H7 (cell line): ENCODE measurements around the gene DIPK1B. TPM values are rescaled to one million over a fixed set of nuclear protein-coding genes. Genes with fewer than 3 reads are reported as not detected.

Experiments
- DNase-seq: peaks from one replicate; pipeline ENCODE4 v3.0.0; 2012
- H3K27me3 ChIP-seq: 2 replicates; pipeline ENCODE4 v1.6.0; 2011; ENCODE audit warnings: mild to moderate bottlenecking, low read length; ENCODE audit not compliant: control insufficient read depth, insufficient read depth
- H3K36me3 ChIP-seq: replicated peaks from 2 replicates; pipeline ENCODE4 v1.5.1; 2011; ENCODE audit warnings: low read length; ENCODE audit not compliant: control insufficient read depth, insufficient read depth
- H3K4me3 ChIP-seq: 2 replicates; pipeline ENCODE4 v1.5.1; 2011; ENCODE audit warnings: low read depth, mild to moderate bottlenecking, control low read depth, low read length, moderate library complexity; ENCODE audit not compliant: insufficient read depth
- total RNA-seq: library from RNA; depleted of rRNA; stranded (reverse); fragments of >200 nt; shearing (Covaris generic); gene quantifications from 2 replicates; pipeline ENCODE4 v1.2.3, GENCODE V29; 2014

Gene DIPK1B
- total RNA-seq, 1 experiment from 2014 or later, result 75.7 TPM

GRCh38 chr9:136735812-136736480 lies 23.6 kb downstream of the DIPK1B start:
- no peaks in the 10 kb centered on the region for H3K36me3 ChIP-seq
- DNase-seq, result no peak
- H3K27me3 ChIP-seq, result no peaks in the 10 kb centered on the region
- H3K4me3 ChIP-seq, result no peak overlapping the region

DNA sequence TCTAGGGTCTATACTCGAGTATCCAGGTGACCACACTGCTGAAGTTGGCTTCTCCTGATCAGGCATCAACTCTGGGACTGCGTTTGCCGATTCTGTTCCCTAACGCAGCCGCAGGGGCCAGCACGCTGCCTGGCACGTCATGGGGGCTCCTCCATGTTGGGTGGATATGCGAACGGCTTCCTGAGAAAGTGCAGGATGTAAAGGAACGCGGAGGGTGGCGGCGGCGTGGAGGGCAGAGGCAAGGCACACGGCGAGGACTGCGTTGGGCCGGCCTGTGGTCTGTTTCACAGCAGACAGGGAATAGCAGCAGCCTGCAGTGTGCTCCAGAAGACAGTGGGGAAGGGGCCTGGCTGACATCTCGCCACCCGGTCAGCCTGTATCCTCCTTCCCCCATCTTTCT lies 26.6 kb downstream of the DIPK1B start:
- Histone ChIP-seq H3K4me3 (no peak overlapping the region), H3K27me3 (no peaks in the 10 kb centered on the region), H3K36me3 (no peaks in the 10 kb centered on the region)
- DNase-seq, result no peak

- no peaks in the 10 kb centered on the region for H3K27me3 ChIP-seq
- no peak overlapping the region for H3K4me3 ChIP-seq
- no peaks in the 10 kb centered on the region for H3K36me3 ChIP-seq
- DNase-seq, result no peak
Measured at GRCh38 chr9:136739509-136739908, 27.1 kb downstream of the DIPK1B start.

GRCh38 chr9:136740069-136740468 lies 27.7 kb downstream of the DIPK1B start:
- no peaks in the 10 kb centered on the region for H3K36me3 ChIP-seq
- H3K27me3 ChIP-seq, result no peaks in the 10 kb centered on the region
- H3K4me3 ChIP-seq, result no peak overlapping the region
- DNase-seq, result no peak

DNA sequence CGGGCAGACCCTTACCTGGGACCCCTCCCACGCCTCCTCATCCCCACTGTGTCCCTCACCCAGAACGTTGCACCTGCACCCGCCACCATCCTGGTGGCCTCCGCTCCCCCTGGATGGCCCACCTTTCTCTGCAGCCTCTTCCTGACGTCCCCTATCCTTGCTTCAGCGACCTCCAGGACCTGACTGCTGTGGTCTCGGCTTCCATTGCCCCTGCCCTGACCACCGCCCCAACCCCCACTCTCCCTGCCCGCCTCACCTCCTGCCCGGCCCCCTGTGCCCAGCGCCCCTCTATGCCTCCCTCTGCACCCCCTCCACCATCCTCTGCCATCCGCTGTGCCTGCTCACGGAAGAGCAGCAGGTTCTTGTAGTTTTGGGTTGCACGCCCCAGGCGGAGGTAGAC lies 28.1 kb downstream of the DIPK1B start:
- no peak overlapping the region for H3K4me3 ChIP-seq
- no peaks in the 10 kb centered on the region for H3K27me3 ChIP-seq
- H3K36me3 ChIP-seq, result no peaks in the 10 kb centered on the region

GRCh38 chr9:136740971-136741882 lies 28.9 kb downstream of the DIPK1B start:
- no peaks in the 10 kb centered on the region for H3K36me3 ChIP-seq

More for the DNA sequence above, 28.1 kb downstream of the DIPK1B start:
- DNase-seq, result no peak

DNA sequence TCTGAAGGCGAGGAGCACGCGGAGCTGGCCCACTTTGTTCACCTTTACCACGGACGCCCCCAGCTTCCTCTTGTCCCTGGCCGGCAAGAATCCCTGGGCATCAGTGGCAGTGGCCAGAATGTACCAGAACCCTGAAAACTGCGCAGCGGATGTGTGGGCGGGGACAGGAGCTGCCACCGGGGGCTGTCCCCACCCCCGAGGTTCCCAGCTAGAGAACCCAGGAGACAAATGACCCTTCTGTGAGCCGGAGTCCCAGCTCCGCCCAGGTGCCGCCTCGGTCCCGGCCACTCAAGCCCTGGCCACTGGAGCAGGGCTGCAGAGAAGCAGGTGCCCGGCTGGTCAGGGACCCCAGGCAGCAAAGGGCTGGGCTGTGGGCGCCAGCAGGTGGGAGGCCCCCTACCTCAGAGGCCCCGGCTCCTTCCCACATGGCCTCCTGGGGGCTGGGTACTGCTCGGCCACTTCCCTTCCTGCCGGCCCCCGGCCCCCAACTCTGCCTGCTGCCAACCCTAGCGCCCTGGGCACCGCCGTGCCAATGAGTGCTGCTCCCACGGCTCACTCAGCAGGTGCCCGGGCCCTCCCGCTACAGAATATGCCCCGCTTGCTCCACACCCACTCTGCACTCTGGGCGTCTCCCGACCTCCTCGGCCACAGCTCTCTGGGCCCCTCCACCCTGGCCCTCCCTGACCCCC lies 29.7 kb downstream of the DIPK1B start:
- Histone ChIP-seq H3K27me3 (no peaks in the 10 kb centered on the region), H3K36me3 (no peaks in the 10 kb centered on the region), H3K4me3 (no peak overlapping the region; the same call in 1 of the 2 replicates)
- no peak for DNase-seq

More at GRCh38 chr9:136740971-136741882, 28.9 kb downstream of the DIPK1B start:
- no peaks in the 10 kb centered on the region for H3K27me3 ChIP-seq
- no peak overlapping the region for H3K4me3 ChIP-seq
- no peak for DNase-seq

DNA sequence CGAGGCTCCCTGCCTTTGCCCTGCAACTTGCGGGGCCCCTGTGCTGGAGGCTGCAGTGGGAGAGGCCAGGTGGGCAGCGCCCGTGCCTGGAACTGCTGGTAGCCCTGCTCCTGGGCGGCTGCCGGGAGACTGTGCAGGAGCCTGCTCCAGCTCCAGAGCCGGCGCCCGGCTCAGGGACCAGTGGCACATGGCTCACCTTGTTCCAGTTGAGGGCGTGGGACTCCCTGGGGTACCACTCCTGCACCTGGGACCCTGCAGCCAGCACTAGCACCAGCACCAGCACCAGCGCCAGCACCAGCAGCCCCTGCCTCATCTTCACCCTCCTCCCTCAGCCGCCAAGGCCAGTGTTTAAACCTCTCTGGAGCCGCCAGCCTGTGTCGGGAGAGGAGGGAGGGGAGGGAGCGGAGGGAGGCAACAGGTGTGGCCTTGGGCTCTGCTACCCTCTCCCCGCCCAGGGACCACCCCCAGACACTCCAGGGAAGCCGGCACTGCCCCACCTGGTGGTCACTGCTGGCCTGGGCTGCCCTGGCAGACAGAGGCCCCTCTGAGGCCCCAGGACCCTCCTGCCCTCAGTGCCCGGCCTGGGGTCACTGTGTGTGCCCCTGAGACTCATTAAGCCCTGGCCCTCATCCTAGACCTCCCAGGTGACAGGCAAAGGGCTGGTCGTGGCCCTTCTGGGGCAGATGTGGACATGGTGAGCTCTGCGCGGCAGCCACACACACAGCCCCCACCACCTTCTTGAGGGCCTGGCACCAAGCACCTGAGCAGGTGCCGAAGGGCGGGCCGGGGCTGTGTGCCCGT lies 30.4 kb downstream of the DIPK1B start, which contains the start of gene LCN10:
Gene LCN10, minus strand, starts transcription at position 350 of the 801 bp plus-strand sequence. Its CDS starts 37 bp downstream, at position 313.
- Histone ChIP-seq H3K4me3 (peak within 1 kb of the TSS; percentile 2; the same call in 1 of the 2 replicates), H3K27me3 (no peaks in the 10 kb centered on the region), H3K36me3 (no peaks in the 10 kb centered on the region)
- peak; percentile 97 for DNase-seq

GRCh38 chr9:136743639-136744211 lies 31.4 kb downstream of the DIPK1B start:
- Histone ChIP-seq H3K4me3 (no peak overlapping the region), H3K27me3 (no peaks in the 10 kb centered on the region), H3K36me3 (no peaks in the 10 kb centered on the region)
- DNase-seq, result no peak

DNA sequence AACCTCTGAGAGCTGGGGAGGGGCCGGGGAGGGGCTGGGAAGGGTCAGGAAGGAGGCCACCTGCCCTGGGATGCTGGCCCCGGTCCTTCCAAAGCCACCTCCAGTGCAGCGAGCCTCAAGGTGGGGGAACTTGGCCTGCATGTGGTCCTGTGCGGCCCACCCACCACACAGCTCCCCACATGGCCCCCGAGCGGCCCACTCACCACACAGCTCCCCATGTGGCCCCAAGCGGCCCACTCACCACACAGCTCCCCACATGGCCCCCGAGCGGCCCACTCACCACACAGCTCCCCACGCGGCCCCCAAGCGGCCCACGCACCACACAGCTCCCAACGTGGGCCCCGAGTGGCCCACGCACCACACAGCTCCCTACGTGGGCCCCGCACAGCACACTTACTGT lies 32.4 kb downstream of the DIPK1B start:
- Histone ChIP-seq H3K4me3 (no peak overlapping the region), H3K36me3 (no peaks in the 10 kb centered on the region), H3K27me3 (no peaks in the 10 kb centered on the region)
- DNase-seq, result no peak

- Histone ChIP-seq H3K4me3 (no peak overlapping the region), H3K36me3 (no peaks in the 10 kb centered on the region), H3K27me3 (no peaks in the 10 kb centered on the region)
- DNase-seq, result no peak
Measured at GRCh38 chr9:136745389-136746154, 33.2 kb downstream of the DIPK1B start.

DNA sequence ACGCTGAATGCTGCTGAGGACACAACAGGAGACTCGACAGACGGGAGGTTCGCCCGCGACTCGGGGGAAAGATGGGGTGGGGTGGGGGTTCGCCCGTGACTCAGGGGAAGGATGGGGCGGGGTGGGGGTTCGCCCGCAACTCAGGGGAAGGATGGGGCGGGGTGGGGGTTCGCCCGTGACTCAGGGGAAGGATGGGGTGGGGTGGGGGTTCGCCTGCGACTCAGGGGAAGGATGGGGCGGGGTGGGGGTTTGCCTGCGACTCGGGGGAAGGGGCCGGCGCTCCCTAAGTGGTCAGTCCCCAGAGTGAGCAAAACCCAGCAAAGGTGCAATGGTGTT lies 33.8 kb downstream of the DIPK1B start:
- DNase-seq, result no peak
- Histone ChIP-seq H3K27me3 (no peaks in the 10 kb centered on the region), H3K36me3 (no peaks in the 10 kb centered on the region), H3K4me3 (no peak overlapping the region)

DNA sequence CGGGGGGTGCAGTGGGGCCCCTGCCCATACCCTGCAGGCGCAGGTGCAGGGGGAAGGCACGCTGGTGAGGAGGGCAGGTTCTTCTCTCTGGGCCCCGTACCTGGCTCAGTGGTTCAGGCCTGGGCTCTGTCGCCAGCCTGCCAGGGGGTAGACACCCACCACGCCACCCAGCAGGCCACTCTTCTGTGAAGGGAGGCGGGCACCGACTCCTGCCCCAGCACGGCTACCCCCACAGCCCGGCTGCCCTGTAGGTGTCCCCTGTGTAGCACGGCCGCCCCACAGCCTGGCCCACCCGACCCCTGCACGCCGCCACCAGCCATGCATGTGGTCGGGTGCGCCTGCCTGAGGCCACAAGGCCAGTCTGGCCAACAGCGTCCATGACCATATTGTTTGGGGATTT lies 34.2 kb downstream of the DIPK1B start:
- no peak overlapping the region for H3K4me3 ChIP-seq
- DNase-seq, result no peak
- no peaks in the 10 kb centered on the region for H3K27me3 ChIP-seq
- H3K36me3 ChIP-seq, result no peaks in the 10 kb centered on the region
